GM12875 (cell line): ENCODE data around the gene NSL1.
"Not testable (repeated sequence)": the region's sequence is repeated elsewhere in the genome, so short reads cannot be mapped to it uniquely, and the experiment has no call there.

Source experiments
- H3K4me3 ChIP-seq: one replicate; pipeline ENCODE4 v1.5.1; 2011; ENCODE audit warnings: low read depth, low read length, control low read depth
- TF ChIP-seq, protein P1 (sequence below): IDR thresholded peaks from 2 replicates; pipeline ENCODE4 v1.5.1; 2011; ENCODE audit warnings: low read depth, mild to moderate bottlenecking, control low read depth, inconsistent platforms, low read length, moderate library complexity, borderline replicate concordance; ENCODE audit not compliant: insufficient read depth

Gene NSL1

DNA sequence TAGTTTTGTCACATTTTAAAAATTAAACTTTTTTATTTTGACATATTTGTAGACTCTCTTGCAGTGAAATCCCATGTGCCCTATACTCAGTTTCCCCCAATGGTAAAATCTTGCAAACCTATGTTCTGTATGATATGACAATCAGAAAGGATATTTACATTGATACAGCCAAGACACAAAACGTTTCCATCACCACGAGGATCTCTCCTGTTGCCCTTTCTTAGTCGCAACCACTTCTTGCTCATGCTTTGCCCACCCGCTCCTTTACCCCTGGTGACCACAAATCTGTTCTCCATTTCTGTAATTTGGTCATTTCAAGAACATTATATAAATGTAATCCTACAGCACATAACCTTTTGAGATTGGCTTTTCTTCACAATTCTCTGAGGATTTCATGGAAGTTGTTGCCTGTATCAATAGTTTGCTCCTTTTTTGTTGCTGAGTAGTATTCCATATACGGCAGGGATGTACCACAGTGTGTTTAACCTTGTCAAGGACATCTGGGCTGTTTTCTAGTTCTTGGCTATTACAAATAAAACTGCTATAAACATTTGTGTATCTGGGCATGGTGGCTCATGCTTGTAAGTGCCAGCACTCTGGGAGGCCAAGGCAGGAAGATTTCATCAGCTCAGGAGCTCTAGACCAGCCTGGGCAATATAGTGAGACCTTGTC lies 78.0 kb downstream of the NSL1 start:
- H3K4me3 ChIP-seq: no peak overlapping the region
- TF ChIP-seq, protein P1, sequence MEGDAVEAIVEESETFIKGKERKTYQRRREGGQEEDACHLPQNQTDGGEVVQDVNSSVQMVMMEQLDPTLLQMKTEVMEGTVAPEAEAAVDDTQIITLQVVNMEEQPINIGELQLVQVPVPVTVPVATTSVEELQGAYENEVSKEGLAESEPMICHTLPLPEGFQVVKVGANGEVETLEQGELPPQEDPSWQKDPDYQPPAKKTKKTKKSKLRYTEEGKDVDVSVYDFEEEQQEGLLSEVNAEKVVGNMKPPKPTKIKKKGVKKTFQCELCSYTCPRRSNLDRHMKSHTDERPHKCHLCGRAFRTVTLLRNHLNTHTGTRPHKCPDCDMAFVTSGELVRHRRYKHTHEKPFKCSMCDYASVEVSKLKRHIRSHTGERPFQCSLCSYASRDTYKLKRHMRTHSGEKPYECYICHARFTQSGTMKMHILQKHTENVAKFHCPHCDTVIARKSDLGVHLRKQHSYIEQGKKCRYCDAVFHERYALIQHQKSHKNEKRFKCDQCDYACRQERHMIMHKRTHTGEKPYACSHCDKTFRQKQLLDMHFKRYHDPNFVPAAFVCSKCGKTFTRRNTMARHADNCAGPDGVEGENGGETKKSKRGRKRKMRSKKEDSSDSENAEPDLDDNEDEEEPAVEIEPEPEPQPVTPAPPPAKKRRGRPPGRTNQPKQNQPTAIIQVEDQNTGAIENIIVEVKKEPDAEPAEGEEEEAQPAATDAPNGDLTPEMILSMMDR: no peak

DNA sequence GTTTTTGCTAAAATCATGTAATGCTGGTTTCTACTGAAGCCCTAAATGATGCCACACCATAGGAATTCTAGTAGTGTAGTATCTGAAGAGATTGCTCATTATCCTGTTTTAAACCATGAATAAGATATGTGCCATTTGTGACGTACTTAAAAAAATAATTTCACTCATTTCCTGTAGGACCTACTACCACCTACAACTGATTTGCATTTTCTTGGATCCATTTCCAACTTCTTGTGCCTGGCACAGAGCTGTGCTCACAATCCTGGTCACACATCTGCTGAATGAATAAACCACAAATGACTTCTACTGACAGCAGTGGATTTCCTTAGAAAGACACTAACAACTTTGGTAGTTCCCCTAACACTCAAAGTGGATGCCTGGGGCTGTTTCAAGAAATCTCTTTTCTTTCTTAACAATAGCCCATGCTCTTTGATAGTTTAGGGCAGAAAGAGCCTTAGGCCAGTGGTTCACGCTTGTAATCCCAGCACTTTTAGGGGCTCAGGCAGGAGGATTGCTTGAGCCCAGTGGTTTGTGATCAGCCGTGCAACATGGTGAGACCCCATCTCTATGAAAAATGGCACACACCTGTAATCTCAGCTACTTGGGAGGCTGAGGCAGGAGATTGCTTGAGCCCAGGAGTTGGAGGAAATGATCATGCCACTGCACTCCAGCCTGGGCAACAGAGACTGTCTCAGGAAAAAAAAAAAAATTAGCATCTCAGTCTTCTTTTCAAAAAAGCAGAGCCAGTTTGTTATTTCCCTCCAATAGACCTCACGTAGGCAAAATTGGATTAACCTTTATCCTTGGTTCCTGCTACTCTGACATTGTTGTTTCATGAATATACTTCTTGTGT lies 78.9 kb downstream of the NSL1 start:
- TF ChIP-seq, protein P1: no peak
- no peak overlapping the region for H3K4me3 ChIP-seq

DNA sequence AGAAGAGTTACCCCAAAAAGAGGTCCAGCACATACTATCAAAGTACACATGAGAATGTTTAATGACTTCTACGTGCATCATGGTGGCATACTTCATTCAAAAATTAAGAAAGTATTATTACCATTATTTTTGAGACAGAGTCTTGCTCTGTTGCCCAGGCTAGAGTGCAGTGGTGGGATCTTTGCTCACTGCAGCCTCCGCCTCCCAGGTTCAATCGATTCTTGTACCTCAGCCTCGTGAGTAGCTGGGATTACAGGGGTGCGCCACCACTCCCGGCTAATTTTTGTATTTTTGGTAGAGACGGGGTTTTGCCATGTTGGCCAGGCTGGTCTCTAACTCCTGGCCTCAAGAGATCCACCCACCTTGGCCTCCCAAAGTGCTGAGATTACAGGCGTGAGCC lies 79.6 kb downstream of the NSL1 start:
- not testable (repeated sequence) for H3K4me3 ChIP-seq

DNA sequence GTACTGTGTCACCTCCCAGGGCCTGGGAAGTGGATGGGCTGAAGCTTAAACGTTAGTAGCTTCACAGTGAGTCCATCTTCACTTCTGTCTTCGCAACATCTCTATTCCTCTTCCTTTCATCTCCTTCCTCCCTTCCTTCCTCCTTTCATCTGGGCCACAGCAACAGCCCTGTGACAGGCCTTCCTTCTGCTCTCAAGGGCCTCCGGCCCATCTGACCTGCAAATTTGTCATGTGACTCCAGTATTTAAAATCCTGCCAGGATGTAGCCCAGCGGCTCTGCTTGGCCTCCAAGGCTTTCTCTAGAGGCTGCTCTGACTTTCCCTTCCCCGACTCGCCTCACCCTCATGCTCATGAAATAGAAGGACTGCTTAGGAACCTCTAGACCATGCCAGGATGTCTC lies 81.0 kb downstream of the NSL1 start:
- TF ChIP-seq, protein P1: no peak
- no peak overlapping the region for H3K4me3 ChIP-seq

DNA sequence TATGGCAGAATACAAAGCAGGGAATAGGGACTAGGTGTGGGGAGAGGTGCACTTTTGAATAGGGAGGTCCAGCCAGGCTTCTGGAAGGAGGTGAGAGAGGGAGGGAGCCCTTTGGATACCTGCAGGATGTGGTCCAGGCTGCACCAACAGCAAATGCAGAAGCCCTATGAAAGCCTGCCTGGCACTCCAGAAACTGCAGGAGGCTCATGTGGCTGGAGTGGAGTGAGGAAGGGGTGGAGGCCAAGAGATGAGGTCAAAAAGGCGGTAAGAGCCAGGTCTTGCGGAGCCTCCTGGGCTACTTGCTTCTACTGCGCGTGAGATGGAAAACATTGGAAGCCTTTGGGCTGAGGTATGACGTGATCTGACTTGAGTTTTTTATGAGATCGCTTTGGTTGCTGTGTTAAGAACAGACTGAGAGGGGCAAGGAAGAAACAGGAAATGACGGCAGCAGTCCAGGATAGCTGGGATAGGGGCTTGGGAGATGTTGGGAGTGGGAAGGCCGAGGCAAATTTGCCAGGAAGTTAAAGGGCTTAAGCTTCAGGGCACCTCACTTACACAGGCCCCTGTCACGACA lies 87.5 kb downstream of the NSL1 start:
- TF ChIP-seq, protein P1: no peak
- no peak overlapping the region for H3K4me3 ChIP-seq

DNA sequence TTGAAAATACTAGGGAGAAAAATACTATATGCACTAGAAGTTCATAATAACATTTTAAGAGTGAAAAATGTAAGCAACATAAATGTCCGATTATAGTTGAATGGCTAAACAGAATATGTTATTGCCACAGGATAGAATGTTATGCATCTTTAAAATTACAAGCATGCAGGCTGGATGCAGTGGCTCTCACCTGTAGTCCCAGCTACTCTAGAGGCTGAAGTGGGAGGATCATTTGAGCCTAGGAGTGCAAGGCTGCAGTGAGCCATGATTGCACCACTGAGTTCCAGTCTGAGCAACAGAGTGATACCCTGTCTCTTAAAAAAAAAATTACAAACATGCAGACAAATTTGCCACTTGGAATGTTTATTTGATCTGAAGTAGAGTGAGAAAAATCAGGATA lies 88.9 kb downstream of the NSL1 start:
- H3K4me3 ChIP-seq: no peak overlapping the region
- TF ChIP-seq, protein P1: no peak

DNA sequence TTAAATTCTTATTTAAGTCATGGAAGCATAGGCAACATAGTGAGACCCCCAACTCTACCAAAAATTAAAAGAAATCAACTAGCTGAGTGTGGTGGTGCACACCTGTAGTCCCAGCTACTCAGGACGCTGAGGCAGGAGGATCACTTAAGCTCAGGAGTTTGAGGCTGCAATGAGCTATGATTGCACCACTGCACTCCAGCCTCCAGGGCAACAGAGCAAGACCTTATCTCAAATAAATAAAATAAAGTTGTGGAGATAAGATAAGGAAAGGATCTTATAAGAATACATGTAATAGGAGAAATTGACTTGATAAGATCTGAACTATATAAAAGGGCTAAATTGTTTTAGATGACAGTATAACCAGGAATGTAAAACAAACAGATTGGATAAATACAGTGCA lies 89.7 kb downstream of the NSL1 start:
- TF ChIP-seq, protein P1: no peak
- no peak overlapping the region for H3K4me3 ChIP-seq
